Tibial nerve (tissue), 4 donors: ENCODE measurements around the gene KATNAL1. TPM values are rescaled to one million over a fixed set of nuclear protein-coding genes. Genes with fewer than 3 reads are reported as not detected.
"Not testable (repeated sequence)": the region's sequence is repeated elsewhere in the genome, so short reads cannot be mapped to it uniquely, and the experiment has no call there.

Experiments
- DNase-seq, 2 donors: peaks; one replicate each; pipeline ENCODE4 v3.0.0-alpha.2; 2019; ENCODE audit warnings: low spot score in 2 of 2
- H3K27ac ChIP-seq, 4 donors: fragments of 200-600 bp; sonication (generic) in 3 of 4; one replicate each; pipeline ENCODE4 v1.5.1; 2017 to 2019; ENCODE audit warnings: mild to moderate bottlenecking in 1 of 4
- H3K27me3 ChIP-seq, 2 donors: fragments of 200-600 bp; sonication (generic) in 1 of 2; one replicate each; pipeline versions ENCODE4 v1.5.1 to v1.6.0; 2017 to 2019
- H3K36me3 ChIP-seq, 3 donors: fragments of 200-600 bp; sonication (generic); one replicate each; pipeline ENCODE4 v1.5.1; 2018 to 2019
- H3K4me1 ChIP-seq, 4 donors: fragments of 200-600 bp; sonication (generic) in 3 of 4; one replicate each; pipeline ENCODE4 v1.5.1; 2017 to 2019
- H3K4me3 ChIP-seq, 4 donors: fragments of 200-600 bp; sonication (generic) in 3 of 4; one replicate each; pipeline ENCODE4 v1.5.1; 2017 to 2019; ENCODE audit warnings: mild to moderate bottlenecking in 1 of 4, moderate library complexity in 1 of 4
- H3K9me3 ChIP-seq, 4 donors: fragments of 200-600 bp; sonication (generic) in 3 of 4; one replicate each; pipeline ENCODE4 v1.5.1; 2017 to 2019
- EP300 ChIP-seq, 2 donors: sonication (generic); formaldehyde crosslinking; IDR thresholded peaks; one replicate each; pipeline ENCODE4 v1.6.1; 2017; ENCODE audit warnings: antibody characterized with exemption in 2 of 2, mild to moderate bottlenecking in 1 of 2
- POLR2A ChIP-seq, 2 donors: fragments of 450-650 bp; IDR thresholded peaks; one replicate each; pipeline ENCODE4 v1.6.1; 2017; ENCODE audit warnings: antibody characterized with exemption in 2 of 2, mild to moderate bottlenecking in 2 of 2, moderate library complexity in 2 of 2
- WGBS, 2 donors: methylation state at CpG; one replicate each; pipeline ENCODE4 v1.1.5; 2018; 5-methylcytosine and 5-hydroxymethylcytosine counted together
- total RNA-seq, 4 donors: library from RNA; depleted of rRNA; stranded (reverse); fragments of >200 nt; gene quantifications; one replicate each; pipeline ENCODE4 v1.1.0, GENCODE V29; 2016
- TF ChIP-seq, protein P1 (sequence below), 5 experiments: fragments of 200-600 bp in 3 of 5; fragments of 450-650 bp in 2 of 5; sonication (generic) in 3 of 5; IDR thresholded peaks; one replicate each; pipeline ENCODE4 v1.5.1; 2016 to 2019; ENCODE audit warnings: antibody characterized with exemption in 5 of 5, mild to moderate bottlenecking in 3 of 5, moderate library complexity in 2 of 5

The KATNAL1 gene
- total RNA-seq, 4 donors from 2014 or later = 13.5 to 27.2 (median 21.7) TPM

DNA sequence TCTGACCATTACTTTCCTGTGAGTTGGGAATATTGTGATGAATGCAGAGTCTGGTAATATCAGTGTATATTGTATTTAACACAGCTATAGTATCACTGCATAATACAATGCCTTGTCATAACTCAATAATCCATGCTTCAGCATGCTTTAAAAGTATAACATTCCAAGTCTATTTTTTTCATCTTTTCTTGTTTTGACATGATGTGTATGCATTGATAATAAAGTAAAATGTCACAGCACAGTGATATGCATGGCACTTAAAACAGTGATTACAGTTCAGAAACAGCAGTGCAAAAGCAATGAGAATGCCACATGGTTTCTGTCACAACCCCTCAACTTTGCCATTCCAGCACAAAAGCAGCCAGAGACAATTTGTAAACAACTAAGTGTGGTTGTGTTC lies 17.8 kb downstream of the KATNAL1 start:
- H3K27me3 ChIP-seq = no peaks in the 10 kb centered on the region
- no peaks in the 10 kb centered on the region for H3K36me3 ChIP-seq
- TF ChIP-seq EP300 (IDR thresholded peaks at IDR 0.05) (no peak), POLR2A (IDR thresholded peaks at IDR 0.05) (no peak)
- TF ChIP-seq, protein P1, sequence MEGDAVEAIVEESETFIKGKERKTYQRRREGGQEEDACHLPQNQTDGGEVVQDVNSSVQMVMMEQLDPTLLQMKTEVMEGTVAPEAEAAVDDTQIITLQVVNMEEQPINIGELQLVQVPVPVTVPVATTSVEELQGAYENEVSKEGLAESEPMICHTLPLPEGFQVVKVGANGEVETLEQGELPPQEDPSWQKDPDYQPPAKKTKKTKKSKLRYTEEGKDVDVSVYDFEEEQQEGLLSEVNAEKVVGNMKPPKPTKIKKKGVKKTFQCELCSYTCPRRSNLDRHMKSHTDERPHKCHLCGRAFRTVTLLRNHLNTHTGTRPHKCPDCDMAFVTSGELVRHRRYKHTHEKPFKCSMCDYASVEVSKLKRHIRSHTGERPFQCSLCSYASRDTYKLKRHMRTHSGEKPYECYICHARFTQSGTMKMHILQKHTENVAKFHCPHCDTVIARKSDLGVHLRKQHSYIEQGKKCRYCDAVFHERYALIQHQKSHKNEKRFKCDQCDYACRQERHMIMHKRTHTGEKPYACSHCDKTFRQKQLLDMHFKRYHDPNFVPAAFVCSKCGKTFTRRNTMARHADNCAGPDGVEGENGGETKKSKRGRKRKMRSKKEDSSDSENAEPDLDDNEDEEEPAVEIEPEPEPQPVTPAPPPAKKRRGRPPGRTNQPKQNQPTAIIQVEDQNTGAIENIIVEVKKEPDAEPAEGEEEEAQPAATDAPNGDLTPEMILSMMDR (IDR thresholded peaks at IDR 0.05) = no peak
- no peak overlapping the region for H3K27ac ChIP-seq
- no peak for DNase-seq
- peaks cover 0 to 39% (median 2%) of the 10 kb centered on the region in 4 donors for H3K4me1 ChIP-seq
- no peak overlapping the region for H3K4me3 ChIP-seq
- H3K9me3 ChIP-seq = no peaks in the 10 kb centered on the region

DNA sequence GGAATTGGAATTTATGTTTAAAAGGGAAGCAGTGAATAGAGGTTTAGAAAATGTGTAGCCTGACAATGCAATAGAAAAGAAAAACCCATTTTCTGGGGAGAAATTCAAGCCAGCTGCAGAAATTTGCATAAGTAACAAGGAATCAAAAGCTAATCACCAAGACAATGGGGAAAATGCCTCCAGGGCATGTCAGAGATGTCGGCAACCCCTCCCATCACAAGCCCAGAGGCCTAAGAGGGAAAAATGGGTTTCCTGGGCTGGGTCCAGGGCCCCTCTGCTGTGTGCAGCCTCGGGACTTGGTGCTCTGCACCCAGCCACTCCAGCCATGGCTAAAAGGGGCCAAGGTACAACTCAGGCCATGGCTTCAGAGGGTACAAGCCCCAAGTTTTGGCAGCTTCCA lies 21.3 kb downstream of the KATNAL1 start:
- not testable (repeated sequence) for H3K27ac ChIP-seq
- WGBS, 2 donors = 59 to 84% methylated on average over 2 of the region's 2 CpGs

DNA sequence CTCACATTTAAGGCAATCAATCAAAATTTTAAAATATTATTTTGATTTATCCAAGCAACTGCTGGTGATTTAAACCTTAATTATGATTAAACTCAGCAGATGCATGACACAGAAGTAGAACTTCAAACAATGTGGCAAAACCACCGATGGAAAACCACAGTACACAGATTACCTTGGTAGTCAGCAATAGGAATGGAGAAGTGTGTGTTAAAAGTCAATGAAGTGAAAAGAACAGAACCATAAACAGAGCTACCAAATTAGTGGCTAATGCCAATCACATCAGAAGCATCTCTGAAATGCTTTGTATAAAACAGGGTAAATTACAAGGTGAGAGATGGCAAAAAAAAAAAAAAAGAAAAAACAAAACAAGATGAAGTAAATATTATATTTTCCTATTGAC lies 31.2 kb downstream of the KATNAL1 start:
- TF ChIP-seq EP300 (IDR thresholded peaks at IDR 0.05) = no peak
- no peak for TF ChIP-seq POLR2A (IDR thresholded peaks at IDR 0.05)
- TF ChIP-seq, protein P1 (IDR thresholded peaks at IDR 0.05) = no peak
- no peak for DNase-seq
- peaks cover 0 to under 1% (median 0%) of the 10 kb centered on the region in 4 donors for H3K4me1 ChIP-seq

More for the DNA sequence above, 21.3 kb downstream of the KATNAL1 start:
- not testable (repeated sequence) for H3K36me3 ChIP-seq, H3K4me3 ChIP-seq, H3K27me3 ChIP-seq, DNase-seq, H3K9me3 ChIP-seq
- H3K4me1 ChIP-seq = peaks cover 0 to 25% (median 0%) of the 10 kb centered on the region in 4 donors

DNA sequence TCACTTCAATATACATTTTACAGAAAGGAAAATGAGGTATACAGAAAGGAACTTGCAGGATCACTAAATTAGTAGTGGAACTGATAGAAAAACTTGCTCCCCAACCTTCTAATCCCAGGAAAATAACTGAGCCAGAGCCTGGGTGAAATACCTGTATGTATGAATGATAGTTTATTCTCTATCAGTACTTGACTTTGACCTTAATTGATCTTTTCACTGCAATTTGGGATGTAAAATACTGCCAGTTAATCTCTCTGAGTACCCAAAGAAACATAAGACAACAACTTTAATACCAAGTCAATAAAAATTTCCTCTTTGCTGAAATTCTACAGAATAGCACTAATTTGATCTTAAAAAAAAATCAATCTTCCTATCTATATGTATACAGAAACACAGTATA lies 33.3 kb downstream of the KATNAL1 start:
- Histone ChIP-seq H3K27ac (no peak overlapping the region), H3K36me3 (peaks cover 0 to 17% (median 0%) of the 10 kb centered on the region in 3 donors), H3K27me3 (no peaks in the 10 kb centered on the region), H3K9me3 (no peaks in the 10 kb centered on the region), H3K4me1 (peaks cover 0 to 3% (median 0%) of the 10 kb centered on the region in 4 donors), H3K4me3 (no peak overlapping the region)
- no peak for DNase-seq
- TF ChIP-seq POLR2A (IDR thresholded peaks at IDR 0.05) (no peak), EP300 (IDR thresholded peaks at IDR 0.05) (no peak)
- TF ChIP-seq, protein P1 (IDR thresholded peaks at IDR 0.05) = no peak

More for the DNA sequence above, 31.2 kb downstream of the KATNAL1 start:
- Histone ChIP-seq H3K27me3 (no peaks in the 10 kb centered on the region), H3K4me3 (no peak overlapping the region), H3K27ac (no peak overlapping the region), H3K36me3 (peaks cover 0 to 23% (median 0%) of the 10 kb centered on the region in 3 donors), H3K9me3 (no peaks in the 10 kb centered on the region)
- 85 to 91% methylated on average over 1 of the region's 1 CpG for WGBS, 2 donors

DNA sequence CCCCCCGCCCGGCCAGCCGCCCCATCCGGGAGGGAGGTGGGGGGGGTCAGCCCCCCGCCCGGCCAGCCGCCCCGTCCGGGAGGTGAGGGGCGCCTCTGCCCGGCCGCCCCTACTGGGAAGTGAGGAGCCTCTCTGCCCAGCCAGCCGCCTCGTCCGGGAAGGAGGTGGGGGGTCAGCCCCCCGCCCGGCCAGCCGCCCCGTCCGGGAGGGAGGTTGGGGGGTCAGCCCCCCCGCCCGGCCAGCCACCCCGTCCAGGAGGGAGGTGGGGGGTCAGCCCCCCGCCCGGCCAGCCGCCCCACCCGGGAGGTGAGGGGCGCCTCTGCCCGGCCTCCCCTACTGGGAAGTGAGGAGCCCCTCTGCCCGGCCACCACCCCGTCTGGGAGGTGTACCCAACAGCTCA lies 37.3 kb downstream of the KATNAL1 start:
- not testable (repeated sequence) for H3K27ac ChIP-seq, H3K4me1 ChIP-seq, H3K9me3 ChIP-seq, H3K4me3 ChIP-seq, H3K27me3 ChIP-seq, H3K36me3 ChIP-seq, DNase-seq
- WGBS, 2 donors = 95% methylated on average over 6 of the region's 31 CpGs; no CpG with 5 or more reads in 1 of the 2 donors

DNA sequence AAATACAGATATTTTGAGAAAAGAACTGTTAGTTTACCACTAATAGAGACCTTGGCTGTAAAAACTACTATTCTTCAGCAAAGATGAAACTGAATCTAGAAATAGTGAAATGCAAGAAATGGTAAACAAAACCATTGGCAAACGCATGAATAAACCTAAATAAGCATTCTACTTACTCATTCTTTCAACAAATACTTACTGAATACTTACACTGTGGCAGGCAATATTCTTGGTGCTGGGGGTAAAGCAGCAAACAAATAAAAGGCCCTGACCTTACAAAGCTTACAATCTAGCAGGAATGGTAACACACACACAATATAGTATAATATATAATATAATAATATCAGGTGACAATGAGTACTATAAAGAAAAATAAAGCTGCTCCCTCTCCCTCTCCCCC lies 38.7 kb downstream of the KATNAL1 start:
- no peak overlapping the region for H3K4me3 ChIP-seq
- WGBS, 2 donors = 32 to 61% methylated on average over 1 of the region's 1 CpG
- no peaks in the 10 kb centered on the region for H3K27me3 ChIP-seq

More for the DNA sequence above, 38.7 kb downstream of the KATNAL1 start:
- no peak for DNase-seq
- TF ChIP-seq EP300 (IDR thresholded peaks at IDR 0.05) (no peak), POLR2A (IDR thresholded peaks at IDR 0.05) (no peak)
- TF ChIP-seq, protein P1 (IDR thresholded peaks at IDR 0.05) = no peak
- Histone ChIP-seq H3K9me3 (no peaks in the 10 kb centered on the region), H3K36me3 (no peaks in the 10 kb centered on the region), H3K27ac (no peak overlapping the region), H3K4me1 (peaks cover 0 to 3% (median 0%) of the 10 kb centered on the region in 4 donors)
